Liver (tissue), 3 donors: Measurements from ENCODE around the gene DMD.

Experiments
- ATF3 ChIP-seq: IDR thresholded peaks from 2 replicates; pipeline ENCODE4 v1.6.1; 2016; ENCODE audit warnings: antibody characterized with exemption
- EGR1 ChIP-seq, 2 donors: IDR thresholded peaks; 2 replicates each; pipeline ENCODE4 v1.6.1; 2016 to 2018; ENCODE audit warnings: antibody characterized with exemption in 2 of 2, low read depth in 2 of 2
- JUND ChIP-seq, 2 donors: IDR thresholded peaks; 2 replicates each; pipeline ENCODE4 v1.6.1; 2016; ENCODE audit warnings: antibody characterized with exemption in 2 of 2
- NR2F2 ChIP-seq: IDR thresholded peaks from 2 replicates; pipeline ENCODE4 v1.6.1; 2016; ENCODE audit warnings: antibody characterized with exemption
- REST ChIP-seq: IDR thresholded peaks from 2 replicates; pipeline ENCODE4 v1.6.1; 2016; ENCODE audit warnings: antibody characterized with exemption, mild to moderate bottlenecking
- RXRA ChIP-seq, 2 donors: IDR thresholded peaks; 2 replicates each; pipeline ENCODE4 v1.6.1; 2017 to 2018; ENCODE audit warnings: antibody characterized with exemption in 2 of 2, mild to moderate bottlenecking in 1 of 2
- SP1 ChIP-seq: IDR thresholded peaks from 2 replicates; pipeline ENCODE4 v1.6.1; 2018; ENCODE audit warnings: antibody characterized with exemption, mild to moderate bottlenecking
- TAF1 ChIP-seq: conservative IDR thresholded peaks from 2 replicates; pipeline ENCODE4 v1.6.1; 2016; ENCODE audit warnings: antibody characterized with exemption, mild to moderate bottlenecking
- YY1 ChIP-seq: IDR thresholded peaks from 2 replicates; pipeline ENCODE4 v1.6.1; 2016; ENCODE audit warnings: antibody characterized with exemption, mild to moderate bottlenecking
- TF ChIP-seq, protein P1 (sequence below): IDR thresholded peaks from 2 replicates; pipeline ENCODE4 v1.6.1; 2016; ENCODE audit warnings: antibody characterized with exemption
- TF ChIP-seq, protein P2 (sequence below): fragments of 150-350 bp; IDR thresholded peaks from 2 replicates; pipeline ENCODE4 v1.5.1; 2017; ENCODE audit warnings: improper control_type of control experiment, low read depth, low read length; ENCODE audit not compliant: missing input control
- donor health status: healthy.
- donor health status: healthy.

- TF ChIP-seq, protein P1, sequence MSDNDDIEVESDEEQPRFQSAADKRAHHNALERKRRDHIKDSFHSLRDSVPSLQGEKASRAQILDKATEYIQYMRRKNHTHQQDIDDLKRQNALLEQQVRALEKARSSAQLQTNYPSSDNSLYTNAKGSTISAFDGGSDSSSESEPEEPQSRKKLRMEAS = no peak
- TF ChIP-seq, protein P2, sequence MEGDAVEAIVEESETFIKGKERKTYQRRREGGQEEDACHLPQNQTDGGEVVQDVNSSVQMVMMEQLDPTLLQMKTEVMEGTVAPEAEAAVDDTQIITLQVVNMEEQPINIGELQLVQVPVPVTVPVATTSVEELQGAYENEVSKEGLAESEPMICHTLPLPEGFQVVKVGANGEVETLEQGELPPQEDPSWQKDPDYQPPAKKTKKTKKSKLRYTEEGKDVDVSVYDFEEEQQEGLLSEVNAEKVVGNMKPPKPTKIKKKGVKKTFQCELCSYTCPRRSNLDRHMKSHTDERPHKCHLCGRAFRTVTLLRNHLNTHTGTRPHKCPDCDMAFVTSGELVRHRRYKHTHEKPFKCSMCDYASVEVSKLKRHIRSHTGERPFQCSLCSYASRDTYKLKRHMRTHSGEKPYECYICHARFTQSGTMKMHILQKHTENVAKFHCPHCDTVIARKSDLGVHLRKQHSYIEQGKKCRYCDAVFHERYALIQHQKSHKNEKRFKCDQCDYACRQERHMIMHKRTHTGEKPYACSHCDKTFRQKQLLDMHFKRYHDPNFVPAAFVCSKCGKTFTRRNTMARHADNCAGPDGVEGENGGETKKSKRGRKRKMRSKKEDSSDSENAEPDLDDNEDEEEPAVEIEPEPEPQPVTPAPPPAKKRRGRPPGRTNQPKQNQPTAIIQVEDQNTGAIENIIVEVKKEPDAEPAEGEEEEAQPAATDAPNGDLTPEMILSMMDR = no peak
- TF ChIP-seq YY1 (no peak), REST (no peak), JUND (IDR thresholded peaks at IDR 0.05) (no peak), ATF3 (no peak), RXRA (IDR thresholded peaks at IDR 0.05) (no peak), TAF1 (no peak), NR2F2 (no peak), SP1 (no peak), EGR1 (IDR thresholded peaks at IDR 0.05; ENCODE audit: low read depth in 2 of 2) (no peak)
Observed at GRCh38 chrX:31124536-31124935, 2086.8 kb downstream of the DMD start.
